ENCODE measurements around the gene MLLT1. TPM values are rescaled to one million over a fixed set of nuclear protein-coding genes. Genes with fewer than 3 reads are reported as not detected.

The MLLT1 gene
- total RNA-seq, 1 experiment from 2014 or later = 55.0 TPM

DNA sequence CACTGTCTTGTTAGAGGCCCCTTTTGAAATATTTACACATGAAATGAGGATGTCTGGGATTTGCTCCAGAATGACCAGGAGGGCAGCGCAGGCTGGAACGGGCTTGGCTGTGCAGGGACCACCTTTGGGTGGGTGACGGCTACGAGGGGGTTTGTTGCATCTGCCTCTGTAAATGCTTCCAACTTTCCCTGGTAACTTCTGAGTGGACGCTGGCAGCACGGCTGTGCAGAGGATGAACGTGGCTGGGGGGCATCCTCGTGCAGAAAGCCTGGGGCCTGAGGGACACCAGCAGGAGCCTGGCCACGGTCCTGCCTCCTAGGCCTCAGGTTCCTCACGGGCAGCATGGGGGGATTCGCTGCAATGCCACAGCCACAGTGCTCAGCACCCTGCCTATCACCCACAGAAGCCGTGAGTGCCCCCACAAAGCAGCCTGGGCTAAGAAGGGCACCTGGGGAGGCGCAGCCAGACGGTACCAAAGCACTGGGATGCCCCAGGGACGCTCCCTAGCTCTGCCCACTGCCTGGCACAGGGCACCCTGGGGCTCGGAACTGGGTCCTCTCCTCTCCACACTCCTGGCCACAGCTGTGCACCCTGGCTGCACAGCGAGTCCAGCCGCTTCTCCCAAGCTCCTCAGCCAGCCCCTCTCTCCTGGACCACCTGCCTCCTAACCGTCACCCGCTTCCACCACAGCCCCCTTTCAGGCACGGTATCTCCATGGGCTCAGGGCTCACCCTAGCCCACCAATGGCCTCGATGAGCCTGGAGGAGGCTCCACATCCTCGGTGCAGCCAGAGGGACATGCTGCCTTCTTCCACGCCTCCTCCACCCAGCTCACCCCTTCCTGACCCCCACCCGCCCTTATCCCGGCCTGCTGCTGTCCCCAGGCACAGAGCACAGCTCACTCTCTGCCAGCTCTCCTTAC, 44.5 kb downstream of the MLLT1 start (continued):
- TF ChIP-seq ZNF274 (IDR thresholded peaks at IDR 0.05; ENCODE audit: low read depth, low read length) (no peak), SIN3A (IDR thresholded peaks at IDR 0.05; ENCODE audit: low read depth) (no peak), CBX3 (IDR thresholded peaks at IDR 0.05; ENCODE audit: low read depth) (no peak), POLR2AphosphoS5 (IDR thresholded peaks at IDR 0.05; ENCODE audit: low read depth, low read length) (no peak), CEBPB (IDR thresholded peaks at IDR 0.05; ENCODE audit: low read depth) (no peak), EZH2phosphoT487 (IDR thresholded peaks at IDR 0.05; ENCODE audit: borderline replicate concordance) (no peak), YY1 (IDR thresholded peaks at IDR 0.05; ENCODE audit: extremely low read depth, insufficient replicate concordance, low read depth, low read length) (no peak)
- TF ChIP-seq, protein P1, sequence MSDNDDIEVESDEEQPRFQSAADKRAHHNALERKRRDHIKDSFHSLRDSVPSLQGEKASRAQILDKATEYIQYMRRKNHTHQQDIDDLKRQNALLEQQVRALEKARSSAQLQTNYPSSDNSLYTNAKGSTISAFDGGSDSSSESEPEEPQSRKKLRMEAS (IDR thresholded peaks at IDR 0.05) = no peak
- TF ChIP-seq, protein P2, sequence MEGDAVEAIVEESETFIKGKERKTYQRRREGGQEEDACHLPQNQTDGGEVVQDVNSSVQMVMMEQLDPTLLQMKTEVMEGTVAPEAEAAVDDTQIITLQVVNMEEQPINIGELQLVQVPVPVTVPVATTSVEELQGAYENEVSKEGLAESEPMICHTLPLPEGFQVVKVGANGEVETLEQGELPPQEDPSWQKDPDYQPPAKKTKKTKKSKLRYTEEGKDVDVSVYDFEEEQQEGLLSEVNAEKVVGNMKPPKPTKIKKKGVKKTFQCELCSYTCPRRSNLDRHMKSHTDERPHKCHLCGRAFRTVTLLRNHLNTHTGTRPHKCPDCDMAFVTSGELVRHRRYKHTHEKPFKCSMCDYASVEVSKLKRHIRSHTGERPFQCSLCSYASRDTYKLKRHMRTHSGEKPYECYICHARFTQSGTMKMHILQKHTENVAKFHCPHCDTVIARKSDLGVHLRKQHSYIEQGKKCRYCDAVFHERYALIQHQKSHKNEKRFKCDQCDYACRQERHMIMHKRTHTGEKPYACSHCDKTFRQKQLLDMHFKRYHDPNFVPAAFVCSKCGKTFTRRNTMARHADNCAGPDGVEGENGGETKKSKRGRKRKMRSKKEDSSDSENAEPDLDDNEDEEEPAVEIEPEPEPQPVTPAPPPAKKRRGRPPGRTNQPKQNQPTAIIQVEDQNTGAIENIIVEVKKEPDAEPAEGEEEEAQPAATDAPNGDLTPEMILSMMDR (IDR thresholded peaks at IDR 0.05 in 2 of 3, conservative IDR thresholded peaks at IDR 0.05 in 1 of 3; ENCODE audit: borderline replicate concordance in 1 of 3, insufficient read depth in 1 of 3, low read depth in 2 of 3, low read length in 2 of 3) = no peak

GRCh38 chr19:6234527-6234926, 45.2 kb downstream of the MLLT1 start:
- intact Hi-C loops (cut with micrococcal nuclease) = no loop called here
- no peak overlapping the region for H3K4me2 ChIP-seq (ENCODE audit: low read length)
- peaks cover 0 to 18% of the 10 kb centered on the region in 2 experiments; a peak in 3 of 4 replicates for H3K4me1 ChIP-seq (ENCODE audit: control insufficient read depth in 1 of 2, insufficient read depth in 2 of 2, low read length in 2 of 2)
- BruUV-seq (replicated peaks) = no TSS peak
- no peak overlapping the region for H3K4me3 ChIP-seq (replicated peaks in 1 of 2; ENCODE audit: low read depth in 1 of 2, low read length in 2 of 2)
- CTCF ChIA-PET = interaction anchor here (1.1 kb wide), 1 partner anchor 16 kb away, joined by 3 read pairs; no protein-coding TSS in a partner anchor
- POLR2A ChIA-PET = interaction anchor here (0.6 kb wide), 1 partner anchor 50 kb away, joined by 4 read pairs; no protein-coding TSS in a partner anchor
- H3K27me3 ChIP-seq (ENCODE audit: insufficient read depth, low read length) = no peaks in the 10 kb centered on the region
- no peaks in the 10 kb centered on the region for H3K9me3 ChIP-seq (ENCODE audit: control insufficient read depth in 1 of 2, insufficient read depth in 1 of 2, low read depth in 1 of 2, low read length in 2 of 2)
- ATAC-seq (no peak), DNase-seq (ENCODE audit: low read depth, low spot score) (no peak)
- no peak overlapping the region for H3K9ac ChIP-seq (ENCODE audit: low read length)
- no peaks in the 10 kb centered on the region; a peak in 1 of 4 replicates for H3K36me3 ChIP-seq (ENCODE audit: control insufficient read depth in 1 of 2, insufficient read depth in 2 of 2, low read length in 2 of 2)
- no peak overlapping the region for H2AFZ ChIP-seq (ENCODE audit: low read depth, low read length, poor library complexity, severe bottlenecking)
- no peaks in the 10 kb centered on the region for H3K9me2 ChIP-seq (ENCODE audit: insufficient read depth)
- no peaks in the 10 kb centered on the region for H4K20me1 ChIP-seq (ENCODE audit: insufficient read depth)
- H3K27ac ChIP-seq (ENCODE audit: low read depth, low read length) = no peak overlapping the region
- RAD21 ChIA-PET (ENCODE audit: low non-redundant PET in 1 of 2, low total read pairs in 2 of 2, uncharacterized antibody in 2 of 2, unreplicated experiment in 2 of 2) = no interaction called here
- H3K79me2 ChIP-seq (ENCODE audit: insufficient read depth, low read length) = peaks cover 69% of the 10 kb centered on the region
- TF ChIP-seq ZNF274 (IDR thresholded peaks at IDR 0.05; ENCODE audit: low read depth, low read length) (no peak), YY1 (IDR thresholded peaks at IDR 0.05; ENCODE audit: extremely low read depth, insufficient replicate concordance, low read depth, low read length) (no peak), ELF1 (IDR thresholded peaks at IDR 0.05; ENCODE audit: borderline replicate concordance, low read depth) (no peak), EGR1 (IDR thresholded peaks at IDR 0.05; ENCODE audit: low read depth) (no peak), TCF7L2 (IDR thresholded peaks at IDR 0.05; ENCODE audit: borderline replicate concordance, extremely low read depth, insufficient read depth, insufficient read length) (no peak), REST (IDR thresholded peaks at IDR 0.05; ENCODE audit: low read depth) (no peak), SP1 (IDR thresholded peaks at IDR 0.05; ENCODE audit: low read depth) (no peak), EZH2phosphoT487 (IDR thresholded peaks at IDR 0.05; ENCODE audit: borderline replicate concordance) (no peak)
- TF ChIP-seq, protein P2 (IDR thresholded peaks at IDR 0.05 in 2 of 3, conservative IDR thresholded peaks at IDR 0.05 in 1 of 3; ENCODE audit: borderline replicate concordance in 1 of 3, insufficient read depth in 1 of 3, low read depth in 2 of 3, low read length in 2 of 3) = no peak
